Stimulated activated CD8-positive, alpha-beta memory T cell treated with anti-CD3 and anti-CD28 coated beads, Interleukin-15, amount 100 ng/mL, for 48 hours (primary cell): ENCODE results near the gene GALNT18.
"Not testable (repeated sequence)": the region's sequence is repeated elsewhere in the genome, so short reads cannot be mapped to it uniquely, and the experiment has no call there.

ENCODE experiments used
- DNase-seq, 2 donors: peaks; one replicate each; pipeline ENCODE4 v3.0.0-alpha.2; 2020; ENCODE audit warnings: low read depth in 2 of 2

The GALNT18 gene

DNA sequence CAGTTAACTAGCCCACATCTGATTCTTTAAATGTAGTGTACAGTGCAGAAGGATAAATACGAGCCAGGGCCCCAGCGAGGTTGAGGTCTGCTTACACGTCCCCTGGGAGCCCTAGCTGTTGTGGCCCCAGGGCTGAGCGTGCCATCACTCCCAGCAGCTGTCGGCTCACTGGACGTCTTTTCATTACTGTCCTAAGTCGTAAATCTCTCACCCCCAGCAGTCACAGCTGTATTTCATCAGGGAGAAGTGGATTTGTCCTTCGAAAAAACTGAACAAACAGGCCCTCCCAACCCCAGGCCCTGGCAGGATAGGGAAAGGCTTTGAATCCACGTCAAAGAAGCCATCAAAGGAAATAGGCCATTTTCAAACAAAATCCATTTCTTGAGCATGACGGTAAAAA lies 158.4 kb downstream of the GALNT18 start:
- no peak for DNase-seq

DNA sequence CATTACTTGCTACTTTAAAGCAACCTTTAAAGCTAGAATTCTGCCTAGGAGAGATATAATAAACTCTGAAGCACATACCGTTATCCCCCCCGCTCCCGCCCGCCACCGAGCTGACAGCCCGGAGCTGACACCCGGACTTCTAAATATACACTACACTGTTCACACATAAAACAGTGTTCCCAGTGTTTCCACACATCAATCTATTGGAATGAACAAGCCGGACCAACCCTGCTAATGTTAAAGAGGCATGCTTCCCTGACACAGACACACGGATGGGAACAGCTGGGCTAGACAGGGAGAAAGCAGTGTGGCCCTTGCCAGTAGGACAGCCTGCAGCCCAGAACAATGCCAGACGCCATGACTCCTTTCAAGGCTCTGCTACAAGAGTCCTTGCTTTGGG lies 160.3 kb downstream of the GALNT18 start:
- DNase-seq = no peak

DNA sequence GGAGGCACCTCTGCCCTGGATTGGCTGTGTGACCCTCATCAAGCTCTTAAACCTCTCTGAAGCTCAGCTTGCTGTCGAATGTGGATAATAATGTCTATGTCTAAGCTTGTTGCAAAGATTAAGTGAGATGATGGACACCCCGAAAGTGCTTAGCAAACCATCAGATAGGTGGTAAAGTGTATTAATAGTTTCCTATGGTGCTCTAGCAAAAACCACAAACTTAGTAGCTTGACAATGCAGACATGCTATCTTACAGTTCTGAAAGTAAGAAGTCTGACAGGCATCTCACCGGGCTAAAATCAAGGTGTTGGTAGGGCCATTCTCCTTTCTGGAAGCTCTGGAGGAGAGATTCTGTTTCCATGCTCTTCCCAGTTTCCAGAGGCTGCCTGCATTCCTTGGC lies 162.2 kb downstream of the GALNT18 start:
- DNase-seq = no peak

GRCh38 chr11:11458485-11458884 lies 163.3 kb downstream of the GALNT18 start:
- DNase-seq = no peak

- DNase-seq = no peak
These were observed 163.8 kb downstream of the GALNT18 start for GRCh38 chr11:11458001-11458400.

- DNase-seq = no peak
These were observed 164.9 kb downstream of the GALNT18 start for GRCh38 chr11:11456866-11457265.

DNA sequence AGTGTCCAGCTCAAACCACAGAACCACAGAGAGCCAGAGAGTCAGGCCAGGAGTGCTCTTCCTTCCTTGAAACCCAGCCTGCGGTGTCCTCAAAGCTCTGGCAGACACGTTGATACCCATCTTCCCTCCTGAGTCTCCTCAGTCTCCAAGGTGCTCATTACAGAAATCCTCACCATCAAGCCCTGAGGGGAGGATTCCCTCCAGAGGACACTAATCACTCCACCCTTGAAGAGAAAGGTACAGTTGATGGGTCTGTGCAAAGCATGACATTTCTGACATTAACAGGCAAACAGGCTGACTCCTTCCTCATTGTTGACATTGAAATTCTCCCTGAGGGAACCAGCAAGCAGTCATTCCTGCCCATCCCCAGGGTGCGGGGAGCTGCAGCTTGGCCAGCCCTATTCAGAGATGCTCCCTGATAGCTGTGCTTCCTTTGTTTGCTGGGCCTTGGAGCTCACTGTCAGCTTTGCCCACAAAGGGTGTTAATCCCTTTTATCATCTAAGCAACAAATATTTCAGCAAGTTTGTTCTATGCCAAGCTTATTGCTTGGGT lies 167.1 kb downstream of the GALNT18 start:
- no peak for DNase-seq

GRCh38 chr11:11451501-11452005 lies 170.3 kb downstream of the GALNT18 start:
- no peak for DNase-seq

- no peak for DNase-seq
These were observed 171.0 kb downstream of the GALNT18 start for GRCh38 chr11:11450744-11451362.

GRCh38 chr11:11449327-11449726 lies 172.5 kb downstream of the GALNT18 start:
- DNase-seq = no peak

GRCh38 chr11:11448626-11449025 lies 173.2 kb downstream of the GALNT18 start:
- no peak for DNase-seq

DNA sequence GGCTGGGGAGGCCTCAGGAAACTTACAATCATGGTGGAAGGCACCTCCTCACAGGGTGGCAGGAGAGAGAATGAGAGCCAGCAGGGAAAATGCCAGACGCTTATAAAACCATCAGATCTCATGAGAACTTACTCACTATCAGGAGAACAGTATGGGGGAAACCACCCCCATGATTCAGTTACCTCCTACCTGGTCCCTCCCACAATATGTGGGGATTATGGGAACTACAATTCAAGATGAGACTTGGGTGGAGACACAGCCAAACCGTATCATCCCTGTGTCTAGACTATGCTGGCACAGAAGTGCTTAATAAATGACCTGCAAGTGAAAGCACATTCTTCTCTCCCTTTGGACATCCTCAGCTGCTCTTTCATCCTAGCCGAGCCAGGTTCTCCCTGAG lies 174.2 kb downstream of the GALNT18 start:
- DNase-seq = not testable (repeated sequence)

- no peak for DNase-seq
These were observed 174.8 kb downstream of the GALNT18 start for GRCh38 chr11:11446967-11447366.

DNA sequence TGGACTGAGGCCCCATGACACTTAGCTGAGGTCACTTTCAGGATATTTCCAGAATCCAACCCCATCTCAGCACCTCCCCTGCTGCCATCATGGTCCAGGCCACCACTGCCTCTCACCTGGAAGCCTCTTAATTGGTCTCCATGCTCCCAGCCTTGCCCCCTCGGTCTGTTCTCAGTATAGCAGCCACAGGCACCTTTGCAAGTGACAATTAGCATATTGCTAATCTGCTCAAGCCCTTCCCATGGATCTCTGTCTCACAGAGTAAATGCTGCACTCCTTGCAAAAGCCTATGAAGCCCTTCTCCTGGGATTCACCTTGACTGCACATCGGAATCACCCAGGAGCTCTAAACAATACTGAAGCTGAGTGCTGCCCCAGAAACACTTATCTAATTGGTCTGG lies 175.2 kb downstream of the GALNT18 start:
- DNase-seq = no peak

GRCh38 chr11:11445441-11446185 lies 176.2 kb downstream of the GALNT18 start:
- no peak for DNase-seq

DNA sequence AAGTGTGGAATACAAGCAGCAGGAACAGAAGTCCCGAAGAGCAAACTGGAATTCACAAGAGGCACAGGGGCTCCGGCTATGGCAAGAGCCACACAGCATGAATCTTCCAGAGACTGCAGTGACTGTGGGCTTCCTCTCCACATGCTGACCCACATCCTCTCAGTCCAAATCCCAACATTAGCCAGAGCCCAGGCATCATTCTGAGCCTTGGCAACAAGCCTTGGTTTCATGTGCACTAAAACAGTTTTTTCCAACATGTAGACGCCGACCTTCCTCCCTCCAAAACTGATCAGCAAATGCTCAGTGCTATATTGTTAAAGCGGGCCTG lies 177.0 kb downstream of the GALNT18 start:
- DNase-seq = no peak

- DNase-seq = no peak
These were observed 177.6 kb downstream of the GALNT18 start for GRCh38 chr11:11444027-11444803.

DNA sequence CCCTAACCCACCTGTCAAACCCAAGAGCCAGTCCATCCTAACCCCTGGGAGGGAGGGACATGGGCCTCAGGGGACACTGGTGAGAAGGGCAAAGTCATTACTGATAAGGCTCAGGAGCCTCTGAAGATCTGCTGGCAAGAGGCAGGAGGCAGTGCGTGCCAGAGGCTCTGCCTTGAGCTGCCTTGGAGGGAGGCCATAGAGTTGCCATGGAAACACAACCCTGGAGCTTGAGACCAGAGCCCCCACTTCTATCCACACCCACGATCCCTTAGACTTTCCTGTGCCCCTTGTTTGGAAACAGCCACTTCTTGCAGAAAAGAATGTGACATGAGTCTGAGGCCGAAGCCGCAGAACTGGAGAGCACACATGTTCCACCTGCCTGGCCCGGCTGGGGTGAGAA lies 179.0 kb downstream of the GALNT18 start:
- DNase-seq = no peak

GRCh38 chr11:11441516-11441915 lies 180.3 kb downstream of the GALNT18 start:
- DNase-seq = no peak

DNA sequence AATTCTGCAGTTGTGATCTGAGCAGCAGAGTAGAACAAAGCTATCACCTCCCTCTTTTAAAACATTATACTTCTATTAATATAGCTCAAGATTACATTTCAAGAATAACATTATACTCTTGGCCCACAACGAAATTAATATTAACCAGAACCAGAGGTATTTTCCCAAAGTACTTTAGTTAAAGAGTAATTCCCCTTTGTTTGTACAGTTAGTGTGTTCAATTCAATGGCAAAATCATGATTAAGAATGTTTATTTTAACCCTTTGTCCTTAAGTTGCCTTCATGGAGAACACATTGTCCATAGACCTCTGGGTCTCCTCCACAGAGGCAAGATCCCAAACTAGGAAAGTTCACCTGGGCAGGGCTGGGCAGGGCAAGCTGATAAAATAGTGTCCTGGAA lies 180.7 kb downstream of the GALNT18 start:
- no peak for DNase-seq

DNA sequence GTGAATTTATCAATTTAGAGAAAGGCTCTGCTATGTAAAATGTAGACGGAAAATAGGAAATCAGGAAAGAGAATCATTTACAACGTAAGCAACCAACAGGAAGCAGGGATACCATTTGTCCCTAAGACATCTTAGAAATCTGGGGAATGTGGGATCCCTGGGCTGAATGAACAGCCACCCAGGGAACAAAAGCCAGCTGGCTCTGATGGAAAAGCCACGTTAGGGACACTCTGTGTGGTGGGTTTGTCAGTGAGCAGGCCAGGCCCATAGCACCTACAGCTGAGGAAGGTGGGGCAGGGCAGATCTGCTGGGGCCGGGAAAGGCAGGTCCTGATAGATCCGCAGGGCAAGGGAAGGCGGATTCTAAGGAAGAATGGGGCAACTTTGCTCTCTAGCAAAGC lies 181.7 kb downstream of the GALNT18 start:
- no peak for DNase-seq

GRCh38 chr11:11439591-11439990 lies 182.2 kb downstream of the GALNT18 start:
- no peak for DNase-seq
